Mesenchymal stem cell (in vitro differentiated cells and primary cell): ENCODE results near the gene SLC8A1.
A peak's percentile ranks its signal among the peaks of the same experiment; 100 is the strongest.

ENCODE experiments used
- DNase-seq: peaks from one replicate; pipeline ENCODE4 v3.0.0-alpha.2; 2013
- H2AFZ ChIP-seq: one replicate; pipeline ENCODE4 v1.6.1; 2013; ENCODE audit warnings: low read depth, mild to moderate bottlenecking, control low read depth, inconsistent platforms, low read length, moderate library complexity
- H2AK5ac ChIP-seq: 2 replicates; pipeline ENCODE4 v1.6.1; 2013; ENCODE audit warnings: low read length, moderate library complexity, mild to moderate bottlenecking, inconsistent platforms; ENCODE audit not compliant: severe bottlenecking
- H2BK120ac ChIP-seq: one replicate; pipeline ENCODE4 v1.6.1; 2013; ENCODE audit warnings: low read depth, mild to moderate bottlenecking, inconsistent platforms, low read length, moderate library complexity
- H2BK12ac ChIP-seq, 2 experiments: one replicate each; pipeline ENCODE4 v1.6.1; 2013; ENCODE audit warnings: inconsistent platforms in 2 of 2, low read length in 2 of 2, mild to moderate bottlenecking in 2 of 2, moderate library complexity in 2 of 2, control low read depth in 1 of 2
- H2BK15ac ChIP-seq: one replicate; pipeline ENCODE4 v1.6.1; 2013; ENCODE audit warnings: mild to moderate bottlenecking, low read depth, inconsistent platforms; ENCODE audit not compliant: poor library complexity, severe bottlenecking
- H2BK5ac ChIP-seq: 2 replicates; pipeline ENCODE4 v1.6.1; 2013; ENCODE audit warnings: low read depth, mild to moderate bottlenecking, low read length, control low read depth, inconsistent platforms; ENCODE audit not compliant: poor library complexity, severe bottlenecking
- H3K14ac ChIP-seq, 2 experiments: one replicate each; pipeline ENCODE4 v1.6.1; 2013; ENCODE audit warnings: inconsistent platforms in 2 of 2, low read length in 2 of 2, control low read depth in 1 of 2, mild to moderate bottlenecking in 1 of 2, moderate library complexity in 1 of 2
- H3K18ac ChIP-seq, 2 experiments: one replicate each; pipeline ENCODE4 v1.6.1; 2013; ENCODE audit warnings: inconsistent platforms in 2 of 2, low read length in 2 of 2, control low read depth in 1 of 2, low read depth in 1 of 2, mild to moderate bottlenecking in 1 of 2
- H3K23ac ChIP-seq, 2 experiments: one replicate each; pipeline ENCODE4 v1.6.1; 2013; ENCODE audit warnings: inconsistent platforms in 2 of 2, low read length in 2 of 2, mild to moderate bottlenecking in 2 of 2, moderate library complexity in 2 of 2, control low read depth in 1 of 2
- H3K27ac ChIP-seq: 2 replicates; pipeline ENCODE4 v1.5.1; 2013; ENCODE audit warnings: mild to moderate bottlenecking, moderate library complexity, low read length, control low read depth, inconsistent platforms; ENCODE audit not compliant: poor library complexity, severe bottlenecking
- H3K27me3 ChIP-seq, 2 experiments: 2 replicates each; pipeline versions ENCODE4 v1.6.1 to v1.7.0; 2013; ENCODE audit warnings: low read length in 2 of 2, mild to moderate bottlenecking in 2 of 2, moderate library complexity in 2 of 2, control low read depth in 1 of 2, inconsistent platforms in 1 of 2; ENCODE audit not compliant: control insufficient read depth in 1 of 2, insufficient read depth in 1 of 2
- H3K36me3 ChIP-seq, 2 experiments: 2 replicates each; pipeline versions ENCODE4 v1.6.1 to v1.7.0; 2013; ENCODE audit warnings: low read length in 2 of 2, control low read depth in 1 of 2, inconsistent platforms in 1 of 2, low read depth in 1 of 2, mild to moderate bottlenecking in 1 of 2; ENCODE audit not compliant: insufficient read depth in 2 of 2, control insufficient read depth in 1 of 2
- H3K4ac ChIP-seq, 2 experiments: one replicate each; pipeline ENCODE4 v1.6.1; 2013; ENCODE audit warnings: inconsistent platforms in 2 of 2, low read length in 2 of 2, mild to moderate bottlenecking in 2 of 2, moderate library complexity in 2 of 2, control low read depth in 1 of 2, low read depth in 1 of 2
- H3K4me1 ChIP-seq: 2 replicates; pipeline ENCODE4 v1.6.1; 2013; ENCODE audit warnings: low read depth, low read length, control low read depth; ENCODE audit not compliant: control insufficient read depth, insufficient read depth
- H3K4me2 ChIP-seq: 2 replicates; pipeline ENCODE4 v1.6.1; 2013; ENCODE audit warnings: low read length, mild to moderate bottlenecking, inconsistent platforms; ENCODE audit not compliant: poor library complexity, severe bottlenecking
- H3K4me3 ChIP-seq, 2 experiments: 2 replicates each; pipeline versions ENCODE4 v1.5.1 to v1.7.0; 2013; ENCODE audit warnings: low read length in 2 of 2, mild to moderate bottlenecking in 2 of 2, control low read depth in 1 of 2, low read depth in 1 of 2; ENCODE audit not compliant: insufficient read depth in 1 of 2
- H3K79me1 ChIP-seq: replicated peaks from 2 replicates; pipeline ENCODE4 v1.6.1; 2013; ENCODE audit warnings: mild to moderate bottlenecking, control low read depth, low read length, inconsistent platforms; ENCODE audit not compliant: poor library complexity, severe bottlenecking
- H3K9ac ChIP-seq: 2 replicates; pipeline ENCODE4 v1.7.0; 2013; ENCODE audit warnings: mild to moderate bottlenecking, low read length, moderate library complexity
- H3K9me3 ChIP-seq: 2 replicates; pipeline ENCODE4 v1.7.0; 2013; ENCODE audit warnings: mild to moderate bottlenecking, low read length; ENCODE audit not compliant: control insufficient read depth
- H4K8ac ChIP-seq: one replicate; pipeline ENCODE4 v1.6.1; 2013; ENCODE audit warnings: inconsistent platforms, mild to moderate bottlenecking, low read length, moderate library complexity
- H4K91ac ChIP-seq: one replicate; pipeline ENCODE4 v1.6.1; 2013; ENCODE audit warnings: mild to moderate bottlenecking, low read length, inconsistent platforms
- WGBS: methylation state at CpG from one replicate; pipeline ENCODE4 v1.1.7; 2013; ENCODE audit warnings: mixed read lengths; 5-methylcytosine and 5-hydroxymethylcytosine counted together

The SLC8A1 gene

DNA sequence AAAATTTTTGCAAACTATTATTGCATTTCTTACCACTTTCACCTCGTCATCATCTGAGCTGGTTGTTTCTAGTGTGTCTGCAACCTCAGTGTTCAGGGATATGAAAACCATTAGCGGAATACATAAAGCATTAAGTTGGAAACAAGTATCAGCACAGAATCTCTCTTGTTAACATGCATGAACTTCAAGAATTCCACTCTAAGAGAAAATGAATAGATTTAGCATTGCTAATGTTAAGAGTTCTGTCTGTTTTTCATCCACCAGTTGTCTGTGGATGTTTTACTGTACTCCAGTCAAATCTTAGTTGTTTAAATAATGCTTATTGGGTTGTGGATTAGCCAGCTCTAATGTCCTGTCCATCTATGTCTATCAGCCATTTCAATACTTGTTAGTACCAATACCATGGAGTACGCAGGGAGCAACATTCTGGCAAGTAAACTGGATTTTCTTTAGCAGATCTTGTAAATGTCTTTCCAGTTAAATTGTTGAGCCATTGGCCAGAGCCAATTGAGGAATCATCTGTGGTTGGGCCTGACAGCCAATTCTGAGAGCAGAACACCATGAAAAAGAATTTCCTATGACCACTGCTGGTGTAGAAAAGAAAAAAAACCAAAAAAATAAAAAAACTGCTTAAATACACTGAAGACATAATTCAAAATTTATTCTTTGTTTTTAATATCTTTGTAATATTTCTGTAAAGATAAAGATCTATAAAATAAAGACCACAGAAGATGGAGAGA is 82.5 kb downstream of the SLC8A1 start:
- H3K14ac ChIP-seq, result no peak overlapping the region
- H2BK120ac ChIP-seq, result no peak overlapping the region
- DNase-seq, result no peak
- no peak overlapping the region for H3K4ac ChIP-seq
- no peak overlapping the region for H3K9ac ChIP-seq
- H3K27me3 ChIP-seq, result no peaks in the 10 kb centered on the region
- no peak overlapping the region for H2BK5ac ChIP-seq
- no peak overlapping the region for H3K4me2 ChIP-seq
- H3K27ac ChIP-seq, result no peak overlapping the region
- no peak overlapping the region for H2BK12ac ChIP-seq
- H3K79me1 ChIP-seq, result peaks cover 9% of the 10 kb centered on the region
- H3K23ac ChIP-seq, result no peak overlapping the region
- H3K18ac ChIP-seq, result no peak overlapping the region
- no peaks in the 10 kb centered on the region for H3K36me3 ChIP-seq
- no peak overlapping the region for H3K4me3 ChIP-seq
- no peak overlapping the region for H2AK5ac ChIP-seq
- no peak overlapping the region for H4K91ac ChIP-seq
- H3K9me3 ChIP-seq, result no peaks in the 10 kb centered on the region
- no peaks in the 10 kb centered on the region for H3K4me1 ChIP-seq
- H4K8ac ChIP-seq, result no peak overlapping the region
- 100% methylated on average over 3 of the region's 3 CpGs for WGBS
- no peak overlapping the region for H2AFZ ChIP-seq
- no peak overlapping the region for H2BK15ac ChIP-seq

DNA sequence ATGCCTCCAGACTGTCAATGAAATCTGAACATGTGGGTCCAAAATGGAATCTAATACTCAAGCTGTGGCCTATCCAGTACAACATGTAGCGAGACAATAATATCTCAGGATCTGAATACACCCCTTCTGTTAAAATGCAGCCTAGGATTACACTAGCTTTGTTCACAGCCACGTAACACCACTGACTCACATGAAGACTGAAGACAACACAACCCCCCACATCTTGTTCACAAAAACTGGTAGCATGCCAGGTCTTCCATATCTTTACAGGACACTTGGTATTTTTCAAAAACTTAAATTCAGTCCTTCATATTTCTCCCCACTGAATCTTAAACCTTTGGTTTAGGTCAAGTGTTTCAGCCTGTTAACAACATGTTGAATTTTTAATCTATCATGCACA is 84.2 kb downstream of the SLC8A1 start:
- Histone ChIP-seq H3K18ac (no peak overlapping the region), H3K4me2 (no peak overlapping the region), H4K91ac (no peak overlapping the region), H2AFZ (no peak overlapping the region), H3K14ac (no peak overlapping the region), H3K9me3 (no peaks in the 10 kb centered on the region), H3K4me3 (no peak overlapping the region), H4K8ac (no peak overlapping the region), H3K79me1 (peaks cover 6% of the 10 kb centered on the region), H2BK5ac (no peak overlapping the region), H2BK12ac (no peak overlapping the region), H2BK15ac (no peak overlapping the region), H3K23ac (no peak overlapping the region), H3K27ac (no peak overlapping the region), H3K4me1 (no peaks in the 10 kb centered on the region), H3K36me3 (no peaks in the 10 kb centered on the region), H3K4ac (no peak overlapping the region), H3K27me3 (no peaks in the 10 kb centered on the region), H2BK120ac (no peak overlapping the region), H2AK5ac (no peak overlapping the region), H3K9ac (no peak overlapping the region)
- 95% methylated on average over 2 of the region's 2 CpGs for WGBS
- no peak for DNase-seq

DNA sequence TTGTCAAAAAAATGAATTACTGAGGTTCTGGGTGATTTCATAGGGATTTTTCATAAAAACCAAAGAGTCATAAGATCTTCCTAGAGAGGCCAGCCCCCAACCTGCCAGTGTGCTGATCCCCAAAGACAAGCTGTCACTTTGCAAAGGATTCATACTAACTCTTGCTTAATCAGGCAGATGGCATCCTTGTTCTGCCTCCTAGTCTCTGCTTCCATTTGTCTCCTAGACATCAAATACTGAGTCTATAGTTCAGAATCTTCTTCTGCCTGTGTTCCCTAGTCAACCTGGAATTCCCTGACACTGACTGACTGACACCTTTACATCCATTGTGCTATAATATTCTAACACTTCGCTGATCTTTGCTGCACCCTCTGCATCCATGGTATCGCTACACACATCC is 84.9 kb downstream of the SLC8A1 start:
- Histone ChIP-seq H3K18ac (no peak overlapping the region), H3K79me1 (peaks cover 6% of the 10 kb centered on the region), H3K4me2 (no peak overlapping the region), H4K8ac (no peak overlapping the region), H3K9me3 (no peaks in the 10 kb centered on the region), H4K91ac (no peak overlapping the region), H3K4me3 (no peak overlapping the region), H3K4ac (no peak overlapping the region), H3K27ac (no peak overlapping the region), H2BK120ac (no peak overlapping the region), H3K36me3 (no peaks in the 10 kb centered on the region), H3K27me3 (no peaks in the 10 kb centered on the region), H2BK5ac (no peak overlapping the region), H3K14ac (no peak overlapping the region), H3K9ac (no peak overlapping the region), H3K4me1 (no peaks in the 10 kb centered on the region), H3K23ac (no peak overlapping the region), H2BK15ac (no peak overlapping the region), H2AK5ac (no peak overlapping the region), H2BK12ac (no peak overlapping the region), H2AFZ (no peak overlapping the region)
- DNase-seq, result no peak
- whole genome bisulfite sequencing, result 100% methylated on average over 2 of the region's 2 CpGs

DNA sequence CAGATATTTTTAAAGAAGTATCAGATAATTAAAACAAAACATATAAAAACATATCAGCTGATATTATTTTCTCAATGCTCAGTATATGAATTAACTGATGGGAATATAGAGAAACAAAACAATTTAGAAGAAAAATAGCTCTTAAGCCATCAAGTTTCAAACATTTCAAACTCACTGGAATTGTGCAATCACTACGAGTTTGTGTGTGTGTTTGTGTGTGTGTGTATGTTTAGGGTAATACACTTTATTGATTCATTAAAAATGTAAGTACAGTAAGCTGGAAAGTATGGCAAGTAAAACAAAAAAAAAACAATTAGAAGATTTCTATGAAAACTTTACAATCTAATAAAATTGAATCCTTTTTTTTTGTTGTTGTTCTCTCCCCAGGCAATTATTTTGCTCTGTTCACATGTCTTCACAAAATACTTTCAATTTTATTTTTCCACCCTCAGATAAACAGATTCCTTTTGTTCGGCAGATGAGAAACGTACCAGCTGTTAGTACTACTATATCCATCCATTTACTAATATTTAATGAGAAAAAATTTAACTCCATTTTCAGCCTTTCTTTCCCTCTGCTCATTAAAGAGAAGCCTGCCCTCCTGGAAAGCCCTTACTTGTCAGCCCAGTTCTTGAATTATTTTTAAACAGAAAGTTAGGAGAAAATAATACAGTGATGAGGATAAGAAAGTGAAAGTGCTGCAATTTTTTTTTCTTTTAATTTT is 87.6 kb downstream of the SLC8A1 start:
- Histone ChIP-seq H3K23ac (no peak overlapping the region), H3K36me3 (no peaks in the 10 kb centered on the region), H3K4ac (no peak overlapping the region), H2BK15ac (no peak overlapping the region), H4K91ac (no peak overlapping the region), H3K14ac (no peak overlapping the region), H2AK5ac (no peak overlapping the region), H2BK120ac (no peak overlapping the region), H3K27me3 (no peaks in the 10 kb centered on the region), H3K9ac (peak overlapping the region; percentile 88), H3K4me3 (peak overlapping the region in 1 of 2 experiments; percentile 70), H2AFZ (no peak overlapping the region), H3K79me1 (peaks cover 4% of the 10 kb centered on the region), H3K27ac (peak overlapping the region; percentile 48), H3K9me3 (no peaks in the 10 kb centered on the region), H2BK5ac (no peak overlapping the region), H4K8ac (no peak overlapping the region), H3K4me2 (peak overlapping the region; percentile 16), H3K4me1 (peaks cover 3% of the 10 kb centered on the region), H3K18ac (no peak overlapping the region), H2BK12ac (no peak overlapping the region)
- DNase-seq, result peak; percentile 55
- 66% methylated on average over 2 of the region's 3 CpGs for WGBS
